GM18951 (cell line): ENCODE data around the gene PADI2.

Source experiments
- POLR2A ChIP-seq: IDR thresholded peaks from 4 replicates; pipeline ENCODE4 v1.6.1; 2011; ENCODE audit warnings: mild to moderate bottlenecking; ENCODE audit not compliant: insufficient read length, insufficient read depth; ENCODE audit errors: extremely low read depth
- in situ Hi-C: fragments of 300-500 bp; cut with MboI; formaldehyde crosslinking; loops from one replicate; pipeline ENCODE4 v1.12.0; 2022; ENCODE audit warnings: low sequenced_read_pairs, mixed read lengths, inconsistent platforms; ENCODE audit not compliant: unreplicated experiment

PADI2 gene

DNA sequence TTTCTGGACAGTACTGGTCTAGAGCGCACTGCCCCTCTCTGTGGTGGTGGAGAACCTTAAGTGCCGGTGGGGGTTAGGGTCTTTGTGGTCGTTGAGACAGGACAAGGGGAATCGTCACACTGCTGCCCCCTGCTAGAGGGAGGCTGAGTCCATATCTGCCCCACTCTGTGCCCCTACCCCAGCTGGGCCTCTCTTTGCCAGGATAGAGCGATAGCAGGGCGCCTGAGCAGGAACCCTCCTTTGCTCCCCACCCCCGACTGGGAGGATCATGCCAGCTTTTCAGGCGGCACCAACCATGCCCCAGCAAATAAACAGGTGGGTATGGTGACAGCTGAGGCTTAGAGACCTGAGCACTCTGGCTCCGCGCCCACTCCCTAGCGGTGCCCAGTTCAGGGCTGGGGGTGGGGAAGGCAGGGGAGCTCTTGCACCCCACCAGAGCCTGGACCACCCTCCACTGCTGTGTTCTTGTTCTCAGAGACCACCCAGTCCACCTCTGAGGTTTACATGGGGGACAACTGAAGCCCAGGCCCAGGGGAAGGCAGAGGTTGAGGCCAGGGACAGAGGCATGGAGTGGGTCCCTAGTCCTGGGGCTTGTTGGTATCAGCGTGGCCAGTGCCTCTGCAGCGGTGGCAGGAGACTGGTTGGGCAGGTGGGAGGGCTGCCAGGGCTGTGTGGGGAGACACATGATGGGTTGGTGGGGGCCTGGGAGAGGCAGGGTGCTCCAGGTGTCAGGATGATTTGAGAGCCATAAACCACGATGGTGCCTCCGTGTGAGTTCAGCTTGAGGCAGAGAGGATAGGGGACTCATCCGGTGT, 1.6 kb downstream of the PADI2 start:
- in situ Hi-C loops, result no loop called here

DNA sequence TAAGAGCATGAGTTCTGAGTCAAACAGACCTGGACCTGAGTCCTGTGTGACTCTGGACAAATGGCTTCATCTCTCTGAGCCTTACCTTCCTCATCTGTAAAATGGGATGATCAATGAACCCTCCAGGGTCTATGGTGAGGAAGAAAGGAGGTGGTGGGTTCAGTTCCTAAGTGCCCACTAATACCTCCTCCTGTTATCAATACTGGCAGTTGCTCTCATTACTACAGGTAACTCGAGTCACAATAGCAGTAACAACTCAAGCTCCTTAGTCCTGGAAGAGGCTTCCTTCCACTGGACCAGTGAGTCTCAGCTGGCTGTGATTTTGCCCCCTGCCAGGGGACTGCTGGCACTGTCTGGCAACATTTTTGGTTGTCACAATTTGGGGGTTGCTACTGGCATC, 2.6 kb downstream of the PADI2 start:
- in situ Hi-C loops, result no loop called here
- no peak for TF ChIP-seq POLR2A

More for the DNA sequence above, 1.6 kb downstream of the PADI2 start:
- no peak for TF ChIP-seq POLR2A

DNA sequence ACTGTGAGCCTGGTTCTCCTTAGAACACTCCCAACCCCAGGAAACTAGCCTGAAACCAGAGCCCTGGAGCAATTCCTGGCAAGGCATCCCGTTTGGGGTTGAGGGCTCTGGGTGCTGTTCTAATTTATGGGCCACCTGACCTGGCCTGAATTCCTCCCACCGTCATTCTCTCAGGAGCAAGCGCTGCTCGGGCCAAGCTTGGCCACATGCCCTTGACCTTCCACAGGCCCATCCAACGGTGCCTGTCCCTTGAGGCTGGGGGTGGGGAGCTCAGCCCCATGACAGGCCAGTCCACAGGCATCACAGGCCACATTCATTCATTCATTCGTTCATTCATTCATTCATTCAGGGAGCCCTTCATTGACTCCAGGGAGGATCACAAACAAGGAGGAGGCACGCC, 5.3 kb downstream of the PADI2 start:
- in situ Hi-C loops, result no loop called here
- no peak for TF ChIP-seq POLR2A

DNA sequence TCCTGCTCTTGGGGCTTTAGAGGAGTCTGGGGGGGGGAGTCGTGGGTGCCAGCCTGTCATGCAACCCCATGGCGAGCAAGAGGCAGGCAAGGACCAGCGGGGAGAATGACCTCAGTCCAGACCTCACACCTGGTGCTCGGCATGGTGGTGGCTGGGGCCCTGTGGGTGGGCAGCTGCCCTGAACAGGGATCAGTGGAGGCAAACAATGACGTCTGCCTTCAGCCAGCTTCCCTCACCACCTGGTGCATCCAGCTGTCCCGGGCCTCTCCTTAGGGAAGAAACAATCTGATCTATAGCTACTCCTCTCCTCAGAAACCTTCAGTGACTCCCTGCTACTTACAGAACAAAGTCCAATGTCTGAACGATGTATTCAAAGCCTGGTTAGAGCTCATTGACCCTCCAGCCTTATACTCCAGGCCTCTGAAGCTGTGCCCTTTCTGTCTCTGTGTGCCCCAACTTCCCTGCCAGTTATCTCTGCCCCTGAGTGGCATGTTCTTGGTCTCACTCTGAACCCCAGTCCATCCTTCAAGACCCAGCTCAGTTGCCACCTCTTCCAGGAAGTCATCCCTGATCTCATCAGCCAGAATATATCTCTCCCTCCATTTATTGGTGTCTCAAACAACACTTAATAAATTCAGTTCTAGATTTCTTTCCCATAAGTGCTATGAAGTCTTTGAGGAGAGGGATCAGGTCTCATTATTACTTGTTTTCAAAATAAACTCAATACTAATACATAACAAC, 6.6 kb downstream of the PADI2 start:
- no peak for TF ChIP-seq POLR2A
- in situ Hi-C loops, result no loop called here

DNA sequence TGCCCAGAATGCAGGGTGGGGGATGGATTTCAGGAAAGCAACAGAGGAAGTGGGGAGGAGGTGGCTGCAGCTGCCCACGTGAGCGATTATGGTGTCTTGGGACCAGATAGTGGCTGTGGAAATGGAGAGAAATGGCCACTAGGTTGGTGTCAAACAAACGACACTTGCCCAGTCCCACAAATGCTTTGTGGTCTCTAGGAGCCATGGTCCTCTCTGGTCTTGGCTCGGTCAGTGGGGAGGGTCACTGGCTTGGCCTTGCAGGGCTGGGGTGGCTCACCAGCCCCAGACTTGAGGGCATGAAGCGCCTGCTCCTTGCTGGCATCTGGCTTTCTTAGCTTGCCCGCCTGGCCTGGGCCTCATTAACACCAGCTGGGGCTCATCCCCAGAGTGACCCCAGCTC, 7.2 kb downstream of the PADI2 start:
- in situ Hi-C loops, result no loop called here
- no peak for TF ChIP-seq POLR2A

DNA sequence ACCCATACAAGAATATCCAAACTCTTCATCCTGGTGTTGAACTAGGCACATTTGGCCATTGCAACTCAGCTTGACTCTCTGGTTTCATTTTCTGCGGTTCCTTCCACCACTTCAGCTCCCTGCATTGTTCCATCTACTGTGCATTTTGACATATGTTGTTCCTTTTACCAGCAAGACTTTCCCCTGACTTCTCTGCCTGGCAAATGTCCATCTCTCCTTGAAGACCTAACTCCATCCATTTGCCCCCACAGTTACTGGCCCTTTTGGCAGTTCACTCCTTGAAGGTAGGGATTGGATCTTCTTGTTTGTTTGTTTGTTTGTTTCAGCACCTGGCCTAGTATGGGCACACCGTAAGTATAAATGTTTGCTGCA, 8.7 kb downstream of the PADI2 start:
- in situ Hi-C loops, result no loop called here
- TF ChIP-seq POLR2A, result no peak

DNA sequence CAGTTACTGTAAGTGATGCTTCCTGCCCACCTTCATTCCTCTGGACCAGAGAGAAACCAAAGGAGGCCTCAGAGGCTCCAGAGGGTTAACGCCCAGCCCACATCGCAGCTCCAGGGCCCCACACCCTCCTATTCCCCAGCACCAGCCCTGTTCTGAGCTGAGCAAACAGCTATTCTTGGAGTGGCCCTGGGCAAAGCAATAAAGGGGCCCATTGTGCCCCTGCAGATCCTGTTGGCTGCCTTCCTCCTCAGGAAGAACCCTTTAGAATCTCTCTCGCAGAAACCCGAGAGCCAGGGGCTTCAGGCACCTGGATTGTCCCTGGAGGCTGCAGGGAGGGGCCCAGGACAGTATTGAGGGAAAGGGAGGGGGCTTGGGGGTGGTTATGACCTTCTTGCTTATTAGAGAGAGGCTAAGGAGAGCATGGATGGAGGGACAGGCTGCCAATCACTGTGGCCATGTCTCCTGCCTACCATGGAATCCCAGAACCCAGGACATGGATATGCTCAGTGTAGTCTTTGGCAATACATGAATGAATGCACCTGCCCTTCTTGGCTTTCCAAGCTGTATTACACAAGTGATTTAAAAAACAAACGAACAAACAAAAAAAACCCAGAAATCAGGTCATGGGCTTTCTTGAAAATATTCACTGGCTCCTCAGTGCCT, 9.2 kb downstream of the PADI2 start:
- TF ChIP-seq POLR2A, result no peak
- in situ Hi-C loops, result no loop called here

DNA sequence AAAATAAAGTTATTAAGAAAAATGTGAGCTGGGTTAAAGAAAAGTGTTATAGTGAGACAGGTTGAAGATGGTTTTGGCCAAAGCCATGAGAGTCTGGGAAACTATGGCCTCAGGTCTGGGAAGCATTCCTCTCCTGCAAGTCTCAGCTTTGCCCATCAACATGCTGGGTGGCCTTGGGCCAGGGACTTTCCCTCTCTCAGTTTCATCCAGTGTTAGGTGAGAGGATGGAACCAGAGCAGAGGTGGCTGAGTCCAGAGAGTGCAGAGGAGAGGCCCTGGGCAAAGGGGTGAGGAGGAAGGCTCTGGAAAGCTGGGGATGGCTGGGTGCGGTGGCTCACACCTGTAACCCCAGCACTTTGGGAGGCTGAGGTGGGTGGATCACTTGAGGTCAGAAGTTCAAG, 10.5 kb downstream of the PADI2 start:
- TF ChIP-seq POLR2A, result no peak
- in situ Hi-C loops, result no loop called here

DNA sequence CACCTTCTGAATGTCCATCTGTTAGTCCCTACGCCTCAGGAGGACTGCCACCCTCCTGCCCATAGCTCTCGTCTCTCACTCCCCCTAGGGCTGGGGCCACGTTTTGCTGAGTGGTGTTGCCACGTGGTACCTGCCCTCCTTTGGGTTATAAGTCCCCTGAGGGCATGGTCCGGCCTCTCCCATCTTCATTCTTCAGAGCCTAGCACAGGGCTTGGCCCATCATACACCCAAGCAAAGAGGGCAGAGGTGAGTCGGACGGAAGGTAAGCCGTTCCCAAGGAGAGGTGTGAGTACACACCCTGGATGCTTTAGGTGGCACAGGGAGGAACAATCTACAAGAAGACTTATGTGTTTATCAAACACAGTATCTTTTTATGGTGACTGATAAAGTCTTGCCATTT, 10.9 kb downstream of the PADI2 start:
- no peak for TF ChIP-seq POLR2A
- in situ Hi-C loops, result no loop called here

DNA sequence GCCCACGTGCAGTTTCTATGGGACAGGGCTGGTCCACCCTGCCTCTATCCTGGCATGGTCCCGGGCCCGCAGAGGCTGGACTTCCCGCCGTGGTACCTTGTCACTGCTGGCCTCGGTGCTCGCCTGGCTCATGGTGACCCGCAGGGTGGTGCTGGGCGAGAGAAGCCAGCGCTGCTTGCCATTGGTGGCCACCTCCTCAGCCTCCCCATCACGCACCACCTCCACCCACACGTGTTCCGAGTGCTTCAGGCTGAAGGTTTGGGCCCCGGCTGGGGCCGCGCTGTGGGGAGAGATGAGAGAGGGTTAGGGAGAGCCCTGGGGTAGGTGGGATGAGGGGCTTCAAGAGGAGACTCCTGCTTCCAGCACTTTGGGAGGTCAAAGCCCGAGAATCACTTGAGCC, 14.5 kb downstream of the PADI2 start:
- TF ChIP-seq POLR2A, result no peak
- in situ Hi-C loops, result no loop called here

DNA sequence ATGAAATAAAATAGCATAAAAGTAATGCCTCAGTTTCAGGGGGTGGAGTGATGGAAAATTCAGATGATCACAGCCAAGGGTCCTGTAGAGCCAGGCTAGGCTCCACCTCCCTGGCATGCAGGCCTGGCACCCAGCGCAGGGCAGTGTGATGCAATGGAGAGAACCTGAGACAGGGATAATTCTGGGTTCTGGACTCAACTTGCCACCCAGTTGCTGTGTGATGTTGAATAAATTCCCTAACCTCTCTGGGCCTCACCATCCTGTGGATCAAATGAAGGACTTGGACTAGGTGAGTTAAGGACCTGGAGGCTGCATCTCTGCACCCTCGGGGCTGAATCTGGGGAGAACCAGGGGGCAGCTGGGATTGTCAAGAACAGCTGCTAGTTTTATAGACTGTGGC, 17.0 kb downstream of the PADI2 start:
- TF ChIP-seq POLR2A, result no peak
- in situ Hi-C loops, result no loop called here

DNA sequence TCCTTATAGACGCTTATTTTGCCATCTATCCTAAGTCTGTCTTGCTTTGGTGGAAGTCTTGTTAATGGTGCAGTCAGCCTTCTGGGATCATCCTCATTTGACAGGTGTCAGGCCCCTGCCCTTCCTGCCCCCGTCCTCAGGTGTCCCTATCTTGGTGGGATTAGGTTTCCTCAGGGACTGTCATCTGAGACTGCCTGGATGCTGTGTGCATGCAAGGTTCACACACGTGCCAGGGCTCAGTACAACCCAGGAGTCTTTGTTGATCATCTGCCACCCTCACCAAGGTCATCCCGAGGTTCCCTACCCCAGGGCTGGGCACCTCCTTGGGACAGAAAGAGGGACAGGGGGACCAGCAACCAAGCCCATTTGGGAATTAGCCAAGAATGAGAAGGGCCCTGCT, 18.0 kb downstream of the PADI2 start:
- TF ChIP-seq POLR2A, result no peak
- in situ Hi-C loops, result no loop called here

DNA sequence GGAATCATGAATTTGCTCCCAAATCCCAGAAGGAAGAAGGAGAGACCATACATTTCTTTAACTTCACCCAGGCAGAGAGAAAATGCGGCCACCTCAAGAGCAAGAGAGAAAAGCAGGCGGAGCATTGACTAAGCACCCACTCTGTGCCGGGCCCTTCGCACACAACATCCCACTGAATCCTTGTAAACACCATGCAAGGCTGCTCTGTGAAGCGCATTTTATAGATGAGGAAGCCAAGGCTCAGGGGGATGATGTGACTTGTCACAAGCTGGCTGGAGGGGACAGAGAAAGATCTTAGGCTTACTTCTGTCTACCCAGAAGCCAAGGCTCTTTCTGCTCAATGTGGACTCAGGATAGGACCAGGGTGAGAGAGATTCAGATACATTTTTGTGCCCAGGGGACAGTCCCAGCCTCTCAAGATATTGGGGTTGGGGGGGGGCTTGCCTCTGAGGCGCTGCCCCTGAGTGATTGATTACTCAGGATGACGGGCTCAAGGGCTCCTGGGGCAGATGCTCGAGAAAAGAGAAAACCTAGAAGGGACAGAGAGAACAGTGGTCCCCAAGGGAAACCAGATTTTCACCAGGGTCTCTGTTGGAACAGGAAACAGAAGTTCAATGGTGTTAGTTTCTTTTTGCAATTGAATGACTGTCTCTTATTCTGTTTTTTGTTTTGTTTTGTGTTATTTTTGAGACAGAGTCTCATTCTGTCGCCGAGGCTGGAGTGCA, 19.5 kb downstream of the PADI2 start:
- no peak for TF ChIP-seq POLR2A
- in situ Hi-C loops, result no loop called here
